ENCODE results near the gene CCNYL1.

The CCNYL1 gene

GRCh38 chr2:207796585-207797350, 85.3 kb downstream of the CCNYL1 start:
- no peak for DNase-seq

- DNase-seq, result no peak
These were observed 89.8 kb downstream of the CCNYL1 start for GRCh38 chr2:207801259-207801658.

GRCh38 chr2:207802650-207803049, 91.2 kb downstream of the CCNYL1 start:
- no peak for DNase-seq

Data from NCI-H1694 treated with DMSO at 0.1 percent for 48 hours (cell line).